ENCODE measurements around the gene AP2S1.
"Not testable (repeated sequence)": the region's sequence is repeated elsewhere in the genome, so short reads cannot be mapped to it uniquely, and the experiment has no call there.

Gene AP2S1

DNA sequence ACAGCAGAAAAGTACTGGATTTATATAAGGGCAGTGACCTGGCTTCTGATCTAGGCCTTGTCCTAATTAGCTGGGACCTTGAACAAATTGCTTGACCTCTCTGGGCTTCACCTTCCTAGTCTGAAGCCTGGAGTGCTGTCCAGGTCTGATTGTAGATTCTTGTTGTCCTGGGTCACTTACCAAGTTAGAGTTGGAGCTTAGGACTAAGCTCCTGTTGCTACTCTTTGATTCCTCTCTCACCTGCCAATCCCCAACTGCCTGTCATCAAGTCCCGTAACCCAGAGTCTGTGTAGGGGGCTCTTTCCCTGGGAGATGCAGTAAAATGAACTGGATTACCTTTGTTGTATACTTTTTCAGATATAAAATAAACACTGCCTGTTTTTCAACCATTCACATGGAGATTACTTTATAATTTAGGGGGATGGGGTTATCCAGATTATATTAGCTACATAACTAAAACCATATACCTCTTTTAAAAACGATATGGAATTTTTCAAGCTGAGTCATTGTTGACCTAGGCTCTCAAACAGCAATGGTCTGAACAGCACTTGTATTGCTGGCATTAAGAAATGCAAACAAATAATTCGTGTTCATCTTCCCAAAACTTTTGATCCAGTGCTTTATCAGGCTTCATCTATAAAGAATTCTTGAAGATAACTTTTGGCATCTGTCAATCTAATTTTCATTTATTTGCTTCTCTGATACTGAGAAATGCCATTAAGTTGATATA lies 15.9 kb upstream of the AP2S1 start:
- DNase-seq = peak; percentile 18

GRCh38 chr19:46863818-46864629 lies 13.4 kb upstream of the AP2S1 start:
- DNase-seq = no peak

DNA sequence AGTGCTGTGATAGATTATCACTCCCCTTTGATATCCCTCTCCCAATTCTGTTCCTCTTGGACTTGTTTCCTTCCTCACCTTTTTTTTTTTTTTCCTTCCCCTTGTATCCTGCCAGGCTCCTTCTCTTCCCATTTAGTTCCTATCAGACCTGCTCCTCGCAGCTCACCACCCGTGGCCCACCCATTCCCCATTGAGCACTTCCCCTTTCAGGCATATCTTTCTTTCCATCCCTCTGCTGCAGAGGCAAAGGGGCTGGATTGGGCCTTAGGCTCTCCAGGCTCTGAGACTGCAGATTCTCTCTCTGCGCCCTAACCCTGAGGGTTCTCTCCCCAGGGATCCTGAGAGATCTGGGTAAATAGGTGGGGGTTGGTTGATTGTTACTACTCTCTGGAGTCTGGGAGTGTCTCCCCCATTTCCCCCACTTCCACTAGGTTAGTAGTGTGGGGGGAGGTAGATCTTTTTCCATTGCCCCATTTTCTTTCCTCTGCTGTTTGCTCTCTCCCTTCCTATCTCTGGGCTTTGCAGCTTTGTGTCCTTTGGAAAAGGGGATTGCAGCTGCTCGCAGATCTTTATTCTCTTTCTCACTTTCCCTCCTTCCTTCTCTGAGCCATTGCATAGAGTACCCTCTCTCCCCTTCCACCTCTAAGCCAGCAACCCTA lies 12.5 kb upstream of the AP2S1 start:
- peak; percentile 78 for DNase-seq

GRCh38 chr19:46862503-46862834 lies 11.8 kb upstream of the AP2S1 start:
- DNase-seq = no peak

- peak; percentile 30 for DNase-seq
These were observed 11.3 kb upstream of the AP2S1 start for GRCh38 chr19:46861691-46862502.

GRCh38 chr19:46860846-46861690 lies 10.4 kb upstream of the AP2S1 start, which contains the start of gene ARHGAP35:
Gene ARHGAP35 (plus strand): TSS chr19:46860997. CDS start chr19:46918676, 57,679 bp downstream.
- DNase-seq = peak; percentile 31

GRCh38 chr19:46860125-46860845 lies 9.6 kb upstream of the AP2S1 start:
- DNase-seq = peak; percentile 100

GRCh38 chr19:46859637-46860124 lies 9.0 kb upstream of the AP2S1 start:
- no peak for DNase-seq

DNA sequence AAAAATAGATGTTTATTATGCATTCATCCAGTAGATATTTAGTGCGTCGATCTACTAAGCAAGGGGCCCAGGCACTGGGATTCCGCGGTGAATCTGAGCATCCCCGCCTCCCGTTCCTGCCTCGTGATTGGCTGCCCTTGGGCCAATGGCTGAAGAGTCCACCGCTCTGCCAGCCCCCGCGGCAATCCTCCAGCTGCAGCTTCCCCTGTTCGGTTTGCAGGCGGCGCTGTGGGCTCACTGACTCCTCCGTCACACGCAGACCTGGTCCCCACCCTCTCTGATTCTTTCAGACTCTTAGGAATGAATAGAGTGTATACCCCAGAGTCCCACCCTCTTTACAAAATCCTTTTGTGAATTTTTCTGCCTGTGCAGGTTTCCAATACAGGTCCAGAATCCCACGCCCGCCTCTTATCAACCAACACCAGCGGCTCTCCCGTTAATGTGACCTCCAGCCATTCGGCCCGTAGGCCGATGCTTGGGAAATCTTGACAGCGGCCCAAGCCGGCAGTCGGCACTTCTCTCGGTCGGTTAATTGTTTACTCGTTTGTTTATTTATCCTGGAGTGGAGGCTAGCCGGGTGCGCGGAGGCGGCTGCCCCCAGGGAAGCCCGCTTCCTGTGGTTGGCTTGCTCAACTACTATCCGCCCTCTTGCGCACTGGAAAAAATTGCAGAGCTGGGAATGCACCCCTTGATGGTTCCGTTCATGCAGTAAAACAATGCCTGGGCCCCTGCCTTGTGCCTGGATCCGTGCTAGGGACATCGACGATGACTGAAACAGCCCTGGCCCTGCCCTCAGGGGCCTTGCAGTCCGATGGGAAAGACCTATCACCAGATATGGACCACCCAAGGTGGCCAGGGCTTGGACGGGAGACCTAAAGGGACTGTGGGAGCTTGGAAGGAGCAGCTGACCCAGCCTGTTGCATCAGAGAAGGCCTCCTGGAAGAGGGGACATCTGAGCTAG lies 5.7 kb upstream of the AP2S1 start:
- DNase-seq = peak; percentile 98

- not testable (repeated sequence) for DNase-seq
These were observed 4.1 kb upstream of the AP2S1 start for GRCh38 chr19:46854698-46855097.

DNA sequence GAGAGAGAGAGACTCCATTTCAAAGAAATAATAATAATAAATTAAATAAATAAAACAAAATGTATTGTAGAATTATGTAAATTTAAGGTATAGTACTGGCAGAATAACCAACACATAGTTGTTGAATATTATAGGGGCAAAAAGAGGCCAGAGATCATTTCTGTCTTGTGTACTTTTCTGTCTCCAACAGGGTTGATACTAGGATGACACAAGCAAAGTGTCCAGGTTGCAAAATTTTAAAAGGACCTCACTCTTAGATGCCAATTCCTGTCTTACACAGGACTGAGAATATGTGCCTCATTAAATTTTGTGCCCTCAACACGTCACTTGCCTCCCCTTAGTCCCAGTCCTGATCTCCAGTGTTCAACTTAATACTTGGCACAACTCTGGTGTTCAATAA lies 2.2 kb upstream of the AP2S1 start:
- no peak for DNase-seq

- DNase-seq = no peak
These were observed 1.0 kb downstream of the AP2S1 start for GRCh38 chr19:46849610-46850009.

GRCh38 chr19:46848389-46848788 lies 2.3 kb downstream of the AP2S1 start:
- no peak for DNase-seq

DNA sequence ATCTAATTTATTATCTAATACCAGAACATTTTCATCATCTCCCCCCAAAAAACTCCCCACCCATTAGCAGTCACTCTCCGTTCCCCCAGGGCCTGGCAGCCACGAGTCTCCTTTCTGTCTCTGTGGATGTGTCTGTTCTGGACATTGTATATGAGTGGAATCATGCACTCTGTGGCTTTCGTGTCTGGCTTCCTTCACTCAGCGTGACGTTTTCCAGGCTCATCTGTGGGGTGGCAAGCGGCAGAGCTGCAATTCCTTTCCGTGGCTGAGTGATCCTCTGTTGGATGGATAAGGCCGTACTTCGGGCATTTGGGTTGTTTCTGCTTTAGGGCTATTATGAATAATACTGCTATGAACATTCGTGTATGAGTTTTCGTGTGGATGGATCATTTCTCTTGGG lies 3.1 kb downstream of the AP2S1 start:
- no peak for DNase-seq

- DNase-seq = peak; percentile 71
These were observed 4.6 kb downstream of the AP2S1 start for GRCh38 chr19:46845959-46846459.

DNA sequence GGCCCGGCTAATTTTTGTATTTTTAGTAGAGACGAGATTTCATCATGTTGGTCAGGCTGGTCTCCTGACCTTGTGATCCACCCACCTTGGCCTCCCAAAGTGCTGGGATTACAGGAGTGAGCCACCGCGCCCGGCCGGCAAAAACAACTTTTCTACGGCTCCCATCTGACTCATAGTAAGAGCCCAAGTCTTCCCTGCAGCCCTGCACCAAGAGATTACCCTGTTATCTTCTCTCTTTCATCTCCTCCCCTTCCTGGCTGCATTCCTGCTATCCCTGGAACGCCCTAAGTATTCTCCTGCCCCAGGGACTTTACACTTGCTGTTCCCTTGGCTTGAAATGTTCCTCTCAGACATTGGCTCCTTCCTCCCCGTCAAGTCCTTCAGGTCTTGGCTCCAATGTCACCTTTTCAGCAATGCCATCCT lies 6.6 kb downstream of the AP2S1 start:
- no peak for DNase-seq

- no peak for DNase-seq
These were observed 7.9 kb downstream of the AP2S1 start for GRCh38 chr19:46842791-46843190.

DNA sequence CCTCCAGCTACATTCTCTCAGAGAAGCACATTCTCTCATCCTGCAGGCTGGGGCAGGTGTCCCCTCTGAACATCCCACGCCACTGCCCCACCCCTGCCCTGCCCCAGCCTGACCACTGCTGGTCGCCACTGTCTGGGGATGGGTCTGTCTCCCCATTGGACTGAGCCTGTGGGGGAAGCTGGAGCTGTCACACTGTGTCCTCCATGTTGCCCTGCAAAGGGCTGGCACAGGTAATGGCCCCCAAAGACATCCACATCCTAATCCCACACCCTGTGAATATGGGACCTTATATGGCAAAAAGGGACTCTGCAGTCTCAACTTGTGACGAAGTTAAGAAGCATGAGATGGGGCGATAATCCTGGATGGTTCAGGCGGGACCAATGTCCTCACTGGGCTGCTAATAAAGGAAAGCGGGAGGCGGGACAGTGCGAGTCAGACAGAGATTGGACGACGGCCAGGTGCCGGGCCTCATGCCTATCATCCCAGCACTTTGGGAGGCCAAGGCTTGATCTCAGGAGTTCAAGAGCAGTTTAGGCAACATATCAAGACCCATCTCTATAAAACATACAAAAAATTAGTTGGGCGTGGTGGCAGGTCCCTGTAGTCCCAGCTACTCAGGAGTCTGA lies 9.1 kb downstream of the AP2S1 start:
- peak; percentile 48 for DNase-seq

DNA sequence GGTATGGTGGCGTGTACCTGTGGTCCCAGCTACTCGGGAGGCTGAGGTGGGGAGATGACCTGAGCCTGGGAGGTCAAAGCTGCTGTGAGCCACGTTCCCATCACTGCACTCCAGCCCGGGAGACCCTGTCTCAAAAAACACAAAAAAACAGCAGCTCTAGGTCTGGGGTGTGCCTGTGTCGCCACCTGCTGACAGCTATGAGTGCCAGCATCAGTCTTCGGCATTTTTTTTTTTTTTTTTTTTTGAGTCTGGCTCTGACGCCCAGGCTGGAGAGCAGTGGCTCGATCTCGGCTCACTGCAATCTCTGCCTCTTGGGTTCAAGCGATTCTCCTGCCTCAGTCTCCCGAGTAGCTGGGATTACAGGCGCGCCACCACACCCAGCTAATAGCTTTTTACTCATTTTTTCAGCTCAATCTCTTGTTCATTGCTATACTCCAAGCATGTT lies 10.1 kb downstream of the AP2S1 start:
- peak; percentile 86 for DNase-seq

Data from hematopoietic multipotent progenitor cell treated with erythropoietin and hydrocortisone succinate and interleukin-3 and kit ligand, for 4 days (in vitro differentiated cells).